Ishikawa (cell line): ENCODE data around the gene GABRG3.

ENCODE experiments used
- CEBPB ChIP-seq: IDR thresholded peaks from 2 replicates; pipeline ENCODE4 v1.6.1; 2012
- EP300 ChIP-seq: IDR thresholded peaks from 2 replicates; pipeline ENCODE4 v1.6.1; 2012; ENCODE audit warnings: borderline replicate concordance
- FOXM1 ChIP-seq: IDR thresholded peaks from 2 replicates; pipeline ENCODE4 v1.6.1; 2012; ENCODE audit warnings: low read depth, borderline replicate concordance
- NFIC ChIP-seq: IDR thresholded peaks from 2 replicates; pipeline ENCODE4 v1.6.1; 2012
- RAD21 ChIP-seq: IDR thresholded peaks from 2 replicates; pipeline ENCODE4 v1.6.1; 2012; ENCODE audit warnings: low read depth
- TAF1 ChIP-seq: IDR thresholded peaks from 2 replicates; pipeline ENCODE4 v1.6.1; 2012; ENCODE audit warnings: low read depth, mild to moderate bottlenecking
- TCF12 ChIP-seq: IDR thresholded peaks from 2 replicates; pipeline ENCODE4 v1.6.1; 2012; ENCODE audit warnings: low read depth
- TEAD4 ChIP-seq: IDR thresholded peaks from 2 replicates; pipeline ENCODE4 v1.6.1; 2012
- YY1 ChIP-seq: IDR thresholded peaks from 2 replicates; pipeline ENCODE4 v1.6.1; 2012; ENCODE audit warnings: low read depth
- TF ChIP-seq, protein P1 (sequence below): IDR thresholded peaks from 2 replicates; pipeline ENCODE4 v1.6.1; 2012; ENCODE audit warnings: low read depth, mild to moderate bottlenecking
- TF ChIP-seq, protein P2 (sequence below): IDR thresholded peaks from 2 replicates; pipeline ENCODE4 v1.6.1; 2012

DNA sequence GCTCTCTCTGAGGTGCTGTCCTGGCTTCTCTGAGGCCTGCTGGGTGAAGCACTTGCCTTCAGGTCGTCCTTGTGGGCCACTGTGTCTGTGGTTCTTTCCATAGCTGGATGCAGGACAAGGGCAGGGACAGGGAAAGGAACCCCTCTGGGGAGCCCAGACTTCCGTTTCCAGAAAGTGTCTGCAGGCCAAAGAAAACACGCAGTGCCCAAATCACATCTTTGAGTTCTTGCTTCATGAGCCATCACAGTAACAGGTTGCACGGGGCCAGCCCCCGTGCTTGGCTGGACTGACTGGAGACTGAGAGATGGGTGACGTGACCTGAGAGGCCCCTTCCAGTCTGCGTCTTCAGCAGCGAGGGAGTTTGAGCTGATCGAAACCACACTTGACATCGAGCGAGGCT is 115.8 kb downstream of the GABRG3 start:
- TF ChIP-seq, protein P1, sequence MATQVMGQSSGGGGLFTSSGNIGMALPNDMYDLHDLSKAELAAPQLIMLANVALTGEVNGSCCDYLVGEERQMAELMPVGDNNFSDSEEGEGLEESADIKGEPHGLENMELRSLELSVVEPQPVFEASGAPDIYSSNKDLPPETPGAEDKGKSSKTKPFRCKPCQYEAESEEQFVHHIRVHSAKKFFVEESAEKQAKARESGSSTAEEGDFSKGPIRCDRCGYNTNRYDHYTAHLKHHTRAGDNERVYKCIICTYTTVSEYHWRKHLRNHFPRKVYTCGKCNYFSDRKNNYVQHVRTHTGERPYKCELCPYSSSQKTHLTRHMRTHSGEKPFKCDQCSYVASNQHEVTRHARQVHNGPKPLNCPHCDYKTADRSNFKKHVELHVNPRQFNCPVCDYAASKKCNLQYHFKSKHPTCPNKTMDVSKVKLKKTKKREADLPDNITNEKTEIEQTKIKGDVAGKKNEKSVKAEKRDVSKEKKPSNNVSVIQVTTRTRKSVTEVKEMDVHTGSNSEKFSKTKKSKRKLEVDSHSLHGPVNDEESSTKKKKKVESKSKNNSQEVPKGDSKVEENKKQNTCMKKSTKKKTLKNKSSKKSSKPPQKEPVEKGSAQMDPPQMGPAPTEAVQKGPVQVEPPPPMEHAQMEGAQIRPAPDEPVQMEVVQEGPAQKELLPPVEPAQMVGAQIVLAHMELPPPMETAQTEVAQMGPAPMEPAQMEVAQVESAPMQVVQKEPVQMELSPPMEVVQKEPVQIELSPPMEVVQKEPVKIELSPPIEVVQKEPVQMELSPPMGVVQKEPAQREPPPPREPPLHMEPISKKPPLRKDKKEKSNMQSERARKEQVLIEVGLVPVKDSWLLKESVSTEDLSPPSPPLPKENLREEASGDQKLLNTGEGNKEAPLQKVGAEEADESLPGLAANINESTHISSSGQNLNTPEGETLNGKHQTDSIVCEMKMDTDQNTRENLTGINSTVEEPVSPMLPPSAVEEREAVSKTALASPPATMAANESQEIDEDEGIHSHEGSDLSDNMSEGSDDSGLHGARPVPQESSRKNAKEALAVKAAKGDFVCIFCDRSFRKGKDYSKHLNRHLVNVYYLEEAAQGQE: no peak
- TF ChIP-seq RAD21: no peak
- TF ChIP-seq FOXM1: no peak
- TF ChIP-seq CEBPB: no peak
- TF ChIP-seq EP300: no peak
- no peak for TF ChIP-seq YY1
- no peak for TF ChIP-seq NFIC
- no peak for TF ChIP-seq TEAD4
- TF ChIP-seq, protein P2, sequence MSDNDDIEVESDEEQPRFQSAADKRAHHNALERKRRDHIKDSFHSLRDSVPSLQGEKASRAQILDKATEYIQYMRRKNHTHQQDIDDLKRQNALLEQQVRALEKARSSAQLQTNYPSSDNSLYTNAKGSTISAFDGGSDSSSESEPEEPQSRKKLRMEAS: no peak
- TF ChIP-seq TCF12: no peak
- no peak for TF ChIP-seq TAF1
